Mesendoderm (in vitro differentiated cells): ENCODE data around the gene CD3D.
A peak's percentile ranks its signal among the peaks of the same experiment; 100 is the strongest.

Source experiments
- DNase-seq: peaks from one replicate; pipeline ENCODE4 v3.0.0; 2013
- H2AK5ac ChIP-seq: 2 replicates; pipeline ENCODE4 v1.6.1; 2013; ENCODE audit warnings: low read length, inconsistent platforms
- H2BK120ac ChIP-seq: 2 replicates; pipeline ENCODE4 v1.6.1; 2013; ENCODE audit warnings: low read depth, mild to moderate bottlenecking, low read length, moderate library complexity, mixed read lengths
- H2BK15ac ChIP-seq: replicated peaks from 2 replicates; pipeline ENCODE4 v1.6.1; 2013; ENCODE audit warnings: low read depth, mild to moderate bottlenecking, moderate library complexity
- H2BK5ac ChIP-seq: 2 replicates; pipeline ENCODE4 v1.6.1; 2013; ENCODE audit warnings: low read length, inconsistent platforms
- H3K18ac ChIP-seq: 2 replicates; pipeline ENCODE4 v1.6.1; 2013; ENCODE audit warnings: mild to moderate bottlenecking, low read length, mixed read lengths
- H3K23ac ChIP-seq: one replicate; pipeline ENCODE4 v1.6.1; 2013; ENCODE audit warnings: low read length
- H3K27ac ChIP-seq: 2 replicates; pipeline ENCODE4 v1.5.1; 2013; ENCODE audit warnings: low read depth, mild to moderate bottlenecking, inconsistent platforms, low read length, moderate library complexity
- H3K27me3 ChIP-seq: 2 replicates; pipeline ENCODE4 v1.6.1; 2013; ENCODE audit warnings: low read length, control low read depth, mild to moderate bottlenecking, inconsistent platforms; ENCODE audit not compliant: insufficient read depth, poor library complexity
- H3K36me3 ChIP-seq: 2 replicates; pipeline ENCODE4 v1.6.1; 2013; ENCODE audit warnings: low read length, inconsistent platforms; ENCODE audit not compliant: control insufficient read depth, insufficient read depth
- H3K4ac ChIP-seq: one replicate; pipeline ENCODE4 v1.6.1; 2013; ENCODE audit warnings: low read depth, mild to moderate bottlenecking, low read length, moderate library complexity
- H3K4me1 ChIP-seq: 2 replicates; pipeline ENCODE4 v1.6.1; 2013; ENCODE audit warnings: low read depth, low read length, inconsistent platforms; ENCODE audit not compliant: control insufficient read depth
- H3K4me2 ChIP-seq: 2 replicates; pipeline ENCODE4 v1.6.1; 2013; ENCODE audit warnings: low read length
- H3K4me3 ChIP-seq: 2 replicates; pipeline ENCODE4 v1.5.1; 2013; ENCODE audit warnings: mild to moderate bottlenecking, low read length
- H3K56ac ChIP-seq: one replicate; pipeline ENCODE4 v1.6.1; 2013; ENCODE audit warnings: low read length
- H3K79me1 ChIP-seq: 2 replicates; pipeline ENCODE4 v1.6.1; 2013; ENCODE audit warnings: low read length, inconsistent platforms
- H3K79me2 ChIP-seq: 2 replicates; pipeline ENCODE4 v1.6.1; 2013; ENCODE audit warnings: mild to moderate bottlenecking, low read length; ENCODE audit not compliant: control insufficient read depth, insufficient read depth
- H3K9ac ChIP-seq: 2 replicates; pipeline ENCODE4 v1.6.1; 2013; ENCODE audit warnings: low read length, inconsistent platforms
- H4K5ac ChIP-seq: one replicate; pipeline ENCODE4 v1.6.1; 2013; ENCODE audit warnings: low read length
- H4K8ac ChIP-seq: one replicate; pipeline ENCODE4 v1.6.1; 2013; ENCODE audit warnings: low read depth, mild to moderate bottlenecking, control low read depth, low read length, moderate library complexity
- WGBS: extraction: QIAGEN DNeasy Blood & Tissue Kit; methylation state at CpG from one replicate; pipeline ENCODE4 v1.1.7; 2013; ENCODE audit warnings: low lambda C conversion rate, missing lambda C conversion rate; ENCODE audit not compliant: insufficient coverage; ENCODE audit errors: extremely low coverage; 5-methylcytosine and 5-hydroxymethylcytosine counted together

The CD3D gene

GRCh38 chr11:118305726-118306125 is 36.8 kb downstream of the CD3D start:
- H3K79me1 ChIP-seq, result no peaks in the 10 kb centered on the region
- no peak overlapping the region for H2BK15ac ChIP-seq
- no peak overlapping the region for H4K5ac ChIP-seq
- H3K4me1 ChIP-seq, result no peaks in the 10 kb centered on the region
- H3K79me2 ChIP-seq, result no peaks in the 10 kb centered on the region
- H3K9ac ChIP-seq, result no peak overlapping the region
- H2AK5ac ChIP-seq, result no peak overlapping the region
- H3K23ac ChIP-seq, result no peak overlapping the region
- H3K4me3 ChIP-seq, result no peak overlapping the region
- H4K8ac ChIP-seq, result no peak overlapping the region
- H2BK5ac ChIP-seq, result no peak overlapping the region
- H3K27me3 ChIP-seq, result no peaks in the 10 kb centered on the region
- WGBS, result no CpG with 5 or more reads among the region's 8 CpGs
- H3K56ac ChIP-seq, result no peak overlapping the region
- no peak overlapping the region for H2BK120ac ChIP-seq
- no peaks in the 10 kb centered on the region for H3K36me3 ChIP-seq
- no peak overlapping the region for H3K18ac ChIP-seq
- H3K27ac ChIP-seq, result no peak overlapping the region
- no peak overlapping the region for H3K4me2 ChIP-seq
- DNase-seq, result no peak
- H3K4ac ChIP-seq, result no peak overlapping the region

- no peaks in the 10 kb centered on the region for H3K79me2 ChIP-seq
- no peak within 1 kb of the TSS for H4K5ac ChIP-seq
- H3K4ac ChIP-seq, result no peak within 1 kb of the TSS
- H3K4me1 ChIP-seq, result no peaks in the 10 kb centered on the region
- no CpG with 5 or more reads among the region's 8 CpGs for WGBS
- no peak within 1 kb of the TSS for H3K4me2 ChIP-seq
- no peak within 1 kb of the TSS for H3K4me3 ChIP-seq
- no peak within 1 kb of the TSS for H3K27ac ChIP-seq
- no peak within 1 kb of the TSS for H3K23ac ChIP-seq
- H2BK120ac ChIP-seq, result no peak within 1 kb of the TSS
- no peak within 1 kb of the TSS for H2AK5ac ChIP-seq
- no peak within 1 kb of the TSS for H3K56ac ChIP-seq
- H2BK5ac ChIP-seq, result no peak within 1 kb of the TSS
- H3K9ac ChIP-seq, result no peak within 1 kb of the TSS
- H2BK15ac ChIP-seq, result no peak within 1 kb of the TSS
- no peak for DNase-seq
- no peaks in the 10 kb centered on the region for H3K27me3 ChIP-seq
- H4K8ac ChIP-seq, result no peak within 1 kb of the TSS
- H3K79me1 ChIP-seq, result no peaks in the 10 kb centered on the region
- no peaks in the 10 kb centered on the region for H3K36me3 ChIP-seq
- no peak within 1 kb of the TSS for H3K18ac ChIP-seq
These were observed 37.8 kb downstream of the CD3D start, which contains the start of gene CD3E for GRCh38 chr11:118304568-118305248. CD3E (plus strand) TSS chr11:118304730; CDS start chr11:118304953, 223 bp downstream.

GRCh38 chr11:118304227-118304567 is 38.3 kb downstream of the CD3D start:
- H3K79me2 ChIP-seq, result no peaks in the 10 kb centered on the region
- H3K4me3 ChIP-seq, result no peak overlapping the region

GRCh38 chr11:118301600-118302195 is 40.8 kb downstream of the CD3D start:
- no CpG with 5 or more reads among the region's 8 CpGs for WGBS
- H2BK15ac ChIP-seq, result no peak overlapping the region
- no peak overlapping the region for H3K18ac ChIP-seq
- H3K79me1 ChIP-seq, result no peaks in the 10 kb centered on the region
- H3K4me1 ChIP-seq, result no peaks in the 10 kb centered on the region
- no peak overlapping the region for H3K9ac ChIP-seq
- H2AK5ac ChIP-seq, result no peak overlapping the region
- H4K8ac ChIP-seq, result no peak overlapping the region
- DNase-seq, result no peak
- H3K27me3 ChIP-seq, result no peaks in the 10 kb centered on the region
- H3K4me2 ChIP-seq, result no peak overlapping the region
- H3K56ac ChIP-seq, result no peak overlapping the region
- no peak overlapping the region for H3K4ac ChIP-seq
- no peak overlapping the region for H3K4me3 ChIP-seq
- no peaks in the 10 kb centered on the region for H3K79me2 ChIP-seq
- H2BK5ac ChIP-seq, result no peak overlapping the region
- no peak overlapping the region for H2BK120ac ChIP-seq
- H3K27ac ChIP-seq, result no peak overlapping the region
- no peak overlapping the region for H3K23ac ChIP-seq
- H4K5ac ChIP-seq, result no peak overlapping the region
- no peaks in the 10 kb centered on the region for H3K36me3 ChIP-seq

More at GRCh38 chr11:118304227-118304567, 38.3 kb downstream of the CD3D start:
- no peak overlapping the region for H3K18ac ChIP-seq
- no peak overlapping the region for H3K27ac ChIP-seq
- no peak overlapping the region for H4K8ac ChIP-seq
- no peak overlapping the region for H3K4me2 ChIP-seq
- no CpG with 5 or more reads among the region's 1 CpG for whole genome bisulfite sequencing
- H2AK5ac ChIP-seq, result no peak overlapping the region
- H4K5ac ChIP-seq, result no peak overlapping the region
- no peak overlapping the region for H2BK15ac ChIP-seq
- H3K4ac ChIP-seq, result no peak overlapping the region
- no peaks in the 10 kb centered on the region for H3K79me1 ChIP-seq
- H3K23ac ChIP-seq, result no peak overlapping the region
- no peak overlapping the region for H3K56ac ChIP-seq
- no peak for DNase-seq
- no peak overlapping the region for H2BK5ac ChIP-seq
- no peak overlapping the region for H3K9ac ChIP-seq
- no peak overlapping the region for H2BK120ac ChIP-seq
- H3K27me3 ChIP-seq, result no peaks in the 10 kb centered on the region
- no peaks in the 10 kb centered on the region for H3K36me3 ChIP-seq
- no peaks in the 10 kb centered on the region for H3K4me1 ChIP-seq

GRCh38 chr11:118295815-118296454 is 46.6 kb downstream of the CD3D start:
- Histone ChIP-seq H2BK15ac (no peak overlapping the region), H3K18ac (no peak overlapping the region), H2BK5ac (no peak overlapping the region), H3K4me2 (no peak overlapping the region), H2AK5ac (no peak overlapping the region), H2BK120ac (no peak overlapping the region), H3K56ac (no peak overlapping the region), H3K9ac (no peak overlapping the region), H3K4ac (no peak overlapping the region), H3K4me1 (no peaks in the 10 kb centered on the region), H3K36me3 (no peaks in the 10 kb centered on the region), H3K27ac (no peak overlapping the region), H3K79me1 (no peaks in the 10 kb centered on the region), H4K5ac (no peak overlapping the region), H3K79me2 (no peaks in the 10 kb centered on the region), H3K23ac (no peak overlapping the region), H4K8ac (no peak overlapping the region), H3K27me3 (no peaks in the 10 kb centered on the region), H3K4me3 (no peak overlapping the region)
- WGBS, result no CpG with 5 or more reads among the region's 3 CpGs
- peak; percentile 54 for DNase-seq
